Glutamatergic neuron (in vitro differentiated cells): ENCODE measurements around the gene RPL31. TPM values are rescaled to one million over a fixed set of nuclear protein-coding genes. Genes with fewer than 3 reads are reported as not detected.

Experiments used
- DNase-seq: peaks from one replicate; pipeline ENCODE4 v3.0.0; 2022
- H3K27ac Mint-ChIP-seq: one replicate; pipeline ENCODE4 v1.8.0; 2020; ENCODE audit warnings: mild to moderate bottlenecking, mixed read lengths, inconsistent platforms; ENCODE audit not compliant: unreplicated experiment
- H3K27me3 Mint-ChIP-seq: one replicate; pipeline ENCODE4 v1.8.0; 2020; ENCODE audit warnings: mild to moderate bottlenecking, moderate library complexity, mixed read lengths, inconsistent platforms; ENCODE audit not compliant: unreplicated experiment
- H3K36me3 Mint-ChIP-seq: one replicate; pipeline ENCODE4 v1.8.0; 2020; ENCODE audit warnings: mild to moderate bottlenecking, mixed read lengths, inconsistent platforms; ENCODE audit not compliant: unreplicated experiment
- H3K4me1 Mint-ChIP-seq: one replicate; pipeline ENCODE4 v1.8.0; 2020; ENCODE audit warnings: mild to moderate bottlenecking, low read depth, mixed read lengths, inconsistent platforms; ENCODE audit not compliant: unreplicated experiment
- H3K4me3 Mint-ChIP-seq: one replicate; pipeline ENCODE4 v1.8.0; 2020; ENCODE audit warnings: mild to moderate bottlenecking, mixed read lengths, inconsistent platforms; ENCODE audit not compliant: unreplicated experiment
- H3K9me3 Mint-ChIP-seq: one replicate; pipeline ENCODE4 v1.8.0; 2020; ENCODE audit warnings: mild to moderate bottlenecking, moderate library complexity, mixed read lengths, inconsistent platforms; ENCODE audit not compliant: unreplicated experiment
- CTCF ChIP-seq: fragments of 200-600 bp; sonication (generic); IDR thresholded peaks from one replicate; pipeline ENCODE4 v1.5.0; 2021; ENCODE audit not compliant: partially characterized antibody, unreplicated experiment
- total RNA-seq: library from RNA; stranded (reverse); fragmentation: NEBNext Ultra II Directional; extraction: Animal tissue kit (Norgen Biotek cat#: 25700); gene quantifications from one replicate; pipeline ENCODE4 v1.2.1, GENCODE V29; 2021; ENCODE audit not compliant: unreplicated experiment

RPL31 gene
- total RNA-seq, 1 donor from 2014 or later = 761 TPM

GRCh38 chr2:101007415-101008345 lies 5.6 kb downstream of the RPL31 start:
- Mint-ChIP-seq H3K36me3 (peaks cover 6% of the 10 kb centered on the region), H3K4me3 (no peak overlapping the region), H3K9me3 (peaks cover 6% of the 10 kb centered on the region), H3K4me1 (peaks cover 10% of the 10 kb centered on the region), H3K27ac (no peak overlapping the region), H3K27me3 (peaks cover 9% of the 10 kb centered on the region)
- no peak for TF ChIP-seq CTCF
- no peak for DNase-seq

GRCh38 chr2:101011152-101011551 lies 9.1 kb downstream of the RPL31 start:
- H3K9me3 Mint-ChIP-seq = no peaks in the 10 kb centered on the region
- no peak overlapping the region for H3K4me3 Mint-ChIP-seq
- no peak for TF ChIP-seq CTCF
- DNase-seq = no peak
- H3K36me3 Mint-ChIP-seq = no peaks in the 10 kb centered on the region
- no peak overlapping the region for H3K27ac Mint-ChIP-seq
- H3K4me1 Mint-ChIP-seq = no peaks in the 10 kb centered on the region
- H3K27me3 Mint-ChIP-seq = peaks cover 3% of the 10 kb centered on the region

- no peak for TF ChIP-seq CTCF
- no peak for DNase-seq
- Mint-ChIP-seq H3K4me3 (no peak overlapping the region), H3K27me3 (peaks cover 3% of the 10 kb centered on the region), H3K27ac (no peak overlapping the region), H3K36me3 (no peaks in the 10 kb centered on the region), H3K9me3 (no peaks in the 10 kb centered on the region), H3K4me1 (no peaks in the 10 kb centered on the region)
These were observed 10.1 kb downstream of the RPL31 start for GRCh38 chr2:101012054-101012705.

- no peaks in the 10 kb centered on the region for H3K9me3 Mint-ChIP-seq
- no peaks in the 10 kb centered on the region for H3K36me3 Mint-ChIP-seq
- peak; percentile 87 for TF ChIP-seq CTCF
- peaks cover 3% of the 10 kb centered on the region for H3K27me3 Mint-ChIP-seq
- no peak overlapping the region for H3K27ac Mint-ChIP-seq
- DNase-seq = no peak
- no peak overlapping the region for H3K4me3 Mint-ChIP-seq
- H3K4me1 Mint-ChIP-seq = no peaks in the 10 kb centered on the region
These were observed 10.7 kb downstream of the RPL31 start for GRCh38 chr2:101012706-101013181.
